Liver (tissue), 3 donors: ENCODE data around the gene IARS2.

Source experiments
- ATF3 ChIP-seq: IDR thresholded peaks from 2 replicates; pipeline ENCODE4 v1.6.1; 2016; ENCODE audit warnings: antibody characterized with exemption
- CTCF ChIP-seq: fragments of 150-350 bp; IDR thresholded peaks from 2 replicates; pipeline ENCODE4 v1.5.1; 2017; ENCODE audit warnings: improper control_type of control experiment, low read depth, low read length; ENCODE audit not compliant: missing input control
- FOXA1 ChIP-seq: IDR thresholded peaks from 2 replicates; pipeline ENCODE4 v1.6.1; 2016; ENCODE audit warnings: antibody characterized with exemption
- GABPA ChIP-seq, 2 donors: IDR thresholded peaks in 1 of 2; conservative IDR thresholded peaks in 1 of 2; 2 replicates each; pipeline ENCODE4 v1.6.1; 2016; ENCODE audit warnings: antibody characterized with exemption in 2 of 2, mild to moderate bottlenecking in 1 of 2, moderate library complexity in 1 of 2
- JUND ChIP-seq, 2 donors: IDR thresholded peaks; 2 replicates each; pipeline ENCODE4 v1.6.1; 2016; ENCODE audit warnings: antibody characterized with exemption in 2 of 2
- MAX ChIP-seq: IDR thresholded peaks from 2 replicates; pipeline ENCODE4 v1.6.1; 2016; ENCODE audit warnings: antibody characterized with exemption
- REST ChIP-seq: IDR thresholded peaks from 2 replicates; pipeline ENCODE4 v1.6.1; 2016; ENCODE audit warnings: antibody characterized with exemption, mild to moderate bottlenecking
- RXRA ChIP-seq, 2 donors: IDR thresholded peaks; 2 replicates each; pipeline ENCODE4 v1.6.1; 2017 to 2018; ENCODE audit warnings: antibody characterized with exemption in 2 of 2, mild to moderate bottlenecking in 1 of 2
- SP1 ChIP-seq: IDR thresholded peaks from 2 replicates; pipeline ENCODE4 v1.6.1; 2018; ENCODE audit warnings: antibody characterized with exemption, mild to moderate bottlenecking
- TAF1 ChIP-seq: conservative IDR thresholded peaks from 2 replicates; pipeline ENCODE4 v1.6.1; 2016; ENCODE audit warnings: antibody characterized with exemption, mild to moderate bottlenecking
- YY1 ChIP-seq: IDR thresholded peaks from 2 replicates; pipeline ENCODE4 v1.6.1; 2016; ENCODE audit warnings: antibody characterized with exemption, mild to moderate bottlenecking
- ZBTB33 ChIP-seq: IDR thresholded peaks from 2 replicates; pipeline ENCODE4 v1.6.1; 2016; ENCODE audit warnings: antibody characterized with exemption
- donor health status: healthy.
- donor health status: healthy.

- TF ChIP-seq CTCF (no peak), YY1 (no peak), FOXA1 (no peak), REST (no peak), MAX (no peak), GABPA (IDR thresholded peaks at IDR 0.05 in 1 of 2, conservative IDR thresholded peaks at IDR 0.05 in 1 of 2) (no peak), SP1 (no peak), JUND (IDR thresholded peaks at IDR 0.05) (no peak), TAF1 (no peak), ATF3 (no peak), ZBTB33 (no peak), RXRA (IDR thresholded peaks at IDR 0.05) (no peak)
Measured at GRCh38 chr1:220159041-220159440, 65.1 kb downstream of the IARS2 start.
